ENCODE results near the gene FH.

The FH gene

DNA sequence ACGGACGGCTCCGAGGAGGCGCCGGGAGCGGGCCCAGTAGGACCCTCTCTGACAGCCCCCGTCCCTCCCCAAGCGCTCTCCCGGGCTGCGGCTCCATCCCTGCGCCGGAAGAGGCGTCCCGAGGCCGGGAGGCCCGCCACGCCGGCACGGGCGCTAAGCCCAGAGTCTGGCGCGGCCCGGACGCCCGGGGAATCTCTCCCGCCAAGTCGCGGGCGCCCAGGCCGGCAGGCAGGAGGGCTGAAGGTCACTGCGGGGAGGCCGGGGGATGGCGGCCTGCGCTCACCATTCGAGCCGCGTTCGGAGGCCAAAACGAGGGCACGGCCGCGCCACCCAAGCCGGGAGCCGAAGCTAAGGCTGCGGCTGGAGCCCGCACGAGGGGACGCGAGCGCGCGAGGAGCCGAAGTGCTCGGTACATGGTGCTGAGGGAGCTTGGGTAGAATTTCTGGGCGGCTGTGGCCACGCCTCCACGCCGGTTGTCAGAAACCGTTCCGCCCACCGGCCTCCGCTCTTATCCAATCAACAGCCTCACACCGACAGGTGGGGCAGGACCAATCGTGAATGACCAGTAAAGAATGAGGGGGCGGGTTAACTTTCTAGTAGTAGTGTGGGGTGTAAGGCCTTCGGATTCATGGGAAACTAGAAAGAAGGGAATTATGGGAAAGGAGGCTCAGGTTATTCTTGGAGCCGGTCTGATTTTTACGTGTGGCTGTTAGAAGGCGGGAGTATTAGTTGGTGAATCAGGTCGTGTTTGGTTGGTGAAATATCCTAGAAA is at the start of gene FH:
Gene FH, minus strand, starts transcription at position 448 of the 772 bp plus-strand sequence. Its CDS starts 33 bp downstream, at position 415.
- DNase-seq (ENCODE audit: low spot score), result peak; percentile 97

DNA sequence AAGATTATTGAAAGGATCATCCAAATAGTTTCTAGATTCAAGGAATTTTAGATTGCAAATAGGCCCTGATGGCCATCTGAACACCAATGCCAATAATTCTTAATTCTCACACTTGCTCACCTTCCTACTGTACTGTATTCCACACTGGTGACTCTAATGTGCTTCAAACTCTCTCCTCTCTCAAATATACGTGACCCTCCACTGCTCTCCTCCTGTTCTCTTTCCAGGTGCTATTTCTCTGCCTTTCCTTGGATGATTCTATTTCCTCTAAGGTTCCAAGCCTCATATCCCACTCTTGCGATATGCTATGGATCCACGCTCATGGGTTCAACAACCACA is 41.3 kb upstream of the FH start:
- DNase-seq (ENCODE audit: low spot score), result no peak

DNA sequence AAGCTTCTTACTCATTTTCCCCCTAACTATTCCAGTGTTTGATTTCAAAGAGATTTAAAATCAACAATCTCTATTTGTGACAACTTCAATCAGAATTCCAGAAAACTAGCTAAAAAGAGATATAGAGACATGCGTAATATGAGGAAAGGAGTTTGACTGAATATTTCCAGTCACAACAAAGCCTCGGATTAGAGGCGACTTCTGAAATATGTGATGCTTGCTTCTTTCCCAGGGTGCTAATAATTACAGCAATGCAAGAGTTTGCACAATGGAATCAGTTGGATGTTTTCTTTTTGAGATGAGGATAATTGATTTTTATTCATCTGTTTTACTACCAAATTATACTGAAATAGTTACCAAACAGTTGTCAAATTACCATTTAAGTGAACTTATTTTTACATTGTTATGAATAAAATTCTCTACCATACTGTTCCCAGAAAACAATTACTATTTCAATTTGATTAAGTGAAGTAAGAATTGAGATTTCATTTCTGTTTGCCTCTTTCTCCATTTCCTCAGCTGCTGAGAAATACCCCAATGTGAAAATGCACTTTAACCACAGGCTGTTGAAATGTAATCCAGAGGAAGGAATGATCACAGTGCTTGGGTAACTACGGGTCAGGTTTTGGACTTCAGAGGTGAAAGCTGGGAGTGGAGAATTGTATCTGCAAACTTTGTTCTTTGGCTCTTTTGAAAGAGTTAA is 40.7 kb upstream of the FH start:
- DNase-seq (ENCODE audit: low spot score), result no peak

DNA sequence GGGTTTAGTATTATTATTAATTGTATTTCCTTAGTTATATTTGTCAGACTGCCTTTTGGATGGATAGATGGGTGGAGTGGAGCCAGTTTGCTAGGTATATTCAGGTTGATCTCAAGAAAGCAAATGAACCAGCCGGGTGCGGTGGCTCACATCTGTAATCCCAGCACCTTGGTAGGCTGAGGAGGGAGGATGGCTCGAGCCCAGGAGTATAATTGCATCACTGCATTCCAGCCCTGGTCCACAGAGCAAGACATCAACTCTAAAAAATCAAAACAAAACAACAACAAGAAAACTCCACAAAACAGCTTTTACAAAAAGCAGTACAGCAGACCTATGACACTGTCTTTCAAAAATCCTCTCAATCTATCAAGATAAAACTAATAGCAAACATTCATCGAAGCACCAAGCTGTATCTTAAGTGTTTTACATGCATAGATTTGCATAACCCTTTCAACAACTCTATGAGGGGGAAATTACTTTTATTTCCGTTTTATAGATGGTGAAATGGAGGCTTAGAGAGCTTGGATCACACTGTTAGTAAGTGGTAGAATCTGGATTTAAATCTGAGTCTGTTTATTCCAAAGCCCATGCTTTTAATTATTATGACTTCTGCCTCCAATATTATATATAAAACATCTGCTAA is 38.1 kb upstream of the FH start:
- DNase-seq (ENCODE audit: low spot score), result no peak

DNA sequence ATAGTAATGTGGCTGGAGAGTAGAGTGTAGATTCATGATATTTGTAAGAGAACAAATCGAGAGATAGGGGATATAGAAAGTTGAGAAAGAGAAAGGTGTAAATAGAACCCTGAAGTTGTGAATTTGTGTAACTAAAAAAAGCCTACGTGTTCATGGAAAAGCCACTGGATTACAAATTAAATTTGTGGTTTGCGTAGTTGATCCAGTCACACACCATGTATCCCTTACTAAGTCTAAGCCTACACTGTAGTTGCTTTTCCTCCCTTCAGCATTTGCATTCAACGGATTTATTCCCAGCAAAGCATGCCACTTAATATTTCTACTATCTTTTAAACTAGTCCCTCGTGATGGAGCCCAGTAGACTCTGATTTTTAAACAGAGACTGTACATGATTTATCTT is 37.5 kb upstream of the FH start:
- DNase-seq (ENCODE audit: low spot score), result no peak

DNA sequence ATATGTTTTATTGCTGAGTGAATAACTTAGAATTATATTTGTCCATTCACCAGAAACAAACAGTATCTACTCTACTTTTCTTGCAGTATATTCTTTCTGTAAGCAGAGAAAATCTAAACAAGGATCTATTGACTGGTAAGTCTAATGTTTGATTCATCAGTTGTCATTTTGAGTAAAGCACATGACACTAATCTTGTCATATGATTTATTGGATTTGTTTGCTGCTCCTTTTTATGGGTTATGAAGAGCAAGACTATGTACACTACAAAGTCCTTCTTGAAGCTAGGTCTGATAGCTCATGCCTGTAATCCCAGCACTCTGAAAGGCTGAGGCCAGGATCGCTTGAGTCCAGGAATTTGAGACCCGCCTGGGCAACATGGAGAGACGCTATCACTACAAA is 36.0 kb upstream of the FH start:
- DNase-seq (ENCODE audit: low spot score), result no peak

DNA sequence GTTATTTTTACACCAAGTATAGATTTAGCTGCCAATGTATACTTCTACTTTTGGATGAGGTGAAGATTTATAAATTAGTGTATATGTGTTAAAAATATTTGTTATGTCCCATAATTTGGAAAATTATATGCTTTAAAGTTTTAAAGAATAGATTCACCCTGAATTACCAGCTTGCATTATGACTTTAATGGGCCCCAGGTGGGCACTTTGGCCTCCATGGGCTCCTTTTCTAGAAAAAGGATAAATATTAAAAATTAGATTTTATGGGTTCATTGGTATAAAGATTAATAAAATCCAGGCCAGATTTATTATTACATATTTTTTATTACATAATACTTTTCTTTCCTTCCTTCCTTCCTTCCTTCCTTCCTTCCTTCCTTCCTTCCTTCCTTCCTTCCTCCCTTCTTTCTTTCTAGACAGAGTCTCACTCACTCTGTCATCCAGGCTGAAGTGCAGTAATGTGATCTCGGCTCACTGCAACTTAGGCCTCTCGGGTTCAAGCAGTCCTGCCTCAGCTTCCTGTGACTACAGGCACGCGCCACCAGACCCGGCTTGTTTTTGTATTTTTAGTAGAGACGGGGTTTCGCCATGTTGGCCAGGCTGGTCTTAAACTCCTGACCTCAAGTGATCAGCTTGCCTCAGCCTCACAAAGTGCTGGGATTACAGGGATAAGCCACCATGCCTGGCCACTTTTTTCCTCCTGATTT is 34.5 kb upstream of the FH start:
- DNase-seq (ENCODE audit: low spot score), result no peak

DNA sequence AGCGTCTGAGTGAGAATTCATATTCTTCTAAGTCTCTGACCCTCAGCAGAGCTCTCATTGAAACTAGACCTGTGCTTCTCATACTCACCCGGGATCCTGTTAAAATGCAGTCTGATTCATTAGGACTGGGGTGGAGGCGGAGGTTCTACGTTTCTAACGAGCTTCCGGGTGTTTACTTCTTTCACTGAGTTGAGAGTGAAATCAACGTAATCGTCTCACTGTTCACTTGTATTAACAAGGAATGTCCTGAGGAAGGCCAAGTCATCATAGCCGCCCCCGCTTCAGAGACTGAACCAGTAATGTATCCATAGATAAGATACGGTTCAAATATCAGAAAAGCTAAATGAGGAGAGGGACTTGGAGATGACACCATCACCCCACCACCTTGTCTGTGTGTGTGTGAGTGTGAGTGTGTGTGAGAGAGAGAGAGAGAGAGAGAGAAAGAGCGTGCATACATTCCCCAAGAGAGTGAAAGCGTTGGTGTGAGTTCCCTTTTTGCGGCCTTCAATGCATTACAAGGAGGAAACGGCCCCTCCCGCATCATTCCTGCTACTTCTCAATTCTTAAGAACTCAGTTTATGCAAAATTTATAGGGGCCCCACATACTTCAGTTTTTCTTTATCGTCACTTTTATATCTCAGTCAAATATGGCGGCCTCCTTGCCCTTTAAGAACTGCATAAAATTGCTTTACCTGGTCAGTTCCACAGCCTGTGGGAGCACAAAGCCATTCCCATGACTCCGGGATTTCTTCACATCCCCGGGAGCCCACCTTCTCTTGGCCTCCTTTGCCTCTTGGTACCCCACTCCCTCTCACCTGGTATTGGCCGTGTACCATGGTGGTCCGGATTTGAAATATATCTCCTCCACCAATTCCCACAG is 32.4 kb upstream of the FH start:
- peak; percentile 52 for DNase-seq (ENCODE audit: low spot score)

DNA sequence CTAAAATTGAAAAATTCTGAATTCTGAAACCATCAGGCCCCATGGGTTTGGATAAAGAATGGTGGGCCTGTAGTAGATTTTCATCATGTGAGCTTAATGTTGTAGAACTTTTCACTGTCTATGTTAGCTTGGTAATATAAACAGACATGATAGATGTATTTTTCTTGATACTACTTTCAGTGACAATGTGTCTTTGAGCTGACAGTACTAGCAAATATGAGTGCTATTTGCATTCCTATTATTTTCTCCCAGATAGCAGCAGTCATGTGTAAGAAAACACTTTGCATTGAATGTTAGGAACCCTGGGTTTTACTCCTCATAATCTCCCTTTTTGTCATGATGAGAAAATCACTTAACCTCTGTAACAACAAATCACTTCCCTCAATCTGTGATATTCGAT is 30.8 kb upstream of the FH start:
- no peak for DNase-seq (ENCODE audit: low spot score)

DNA sequence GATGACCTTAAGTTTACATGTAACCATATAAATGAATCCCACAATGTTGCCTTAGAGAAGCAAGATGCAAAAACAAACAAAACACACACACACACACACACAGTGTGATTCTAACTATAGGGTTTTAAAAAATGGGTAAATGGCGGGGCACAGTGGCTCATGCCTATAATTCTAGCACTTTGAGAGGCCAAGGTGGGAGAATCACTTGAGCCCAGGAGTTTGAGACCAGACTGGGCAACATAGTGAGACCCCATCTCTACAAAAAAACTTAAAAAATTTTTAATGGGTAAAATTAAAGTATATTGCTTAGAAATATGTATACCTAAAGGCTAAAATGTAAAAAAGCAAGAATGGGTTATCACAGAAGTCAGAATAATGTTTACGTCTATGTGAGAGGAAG is 28.5 kb upstream of the FH start:
- no peak for DNase-seq (ENCODE audit: low spot score)

DNA sequence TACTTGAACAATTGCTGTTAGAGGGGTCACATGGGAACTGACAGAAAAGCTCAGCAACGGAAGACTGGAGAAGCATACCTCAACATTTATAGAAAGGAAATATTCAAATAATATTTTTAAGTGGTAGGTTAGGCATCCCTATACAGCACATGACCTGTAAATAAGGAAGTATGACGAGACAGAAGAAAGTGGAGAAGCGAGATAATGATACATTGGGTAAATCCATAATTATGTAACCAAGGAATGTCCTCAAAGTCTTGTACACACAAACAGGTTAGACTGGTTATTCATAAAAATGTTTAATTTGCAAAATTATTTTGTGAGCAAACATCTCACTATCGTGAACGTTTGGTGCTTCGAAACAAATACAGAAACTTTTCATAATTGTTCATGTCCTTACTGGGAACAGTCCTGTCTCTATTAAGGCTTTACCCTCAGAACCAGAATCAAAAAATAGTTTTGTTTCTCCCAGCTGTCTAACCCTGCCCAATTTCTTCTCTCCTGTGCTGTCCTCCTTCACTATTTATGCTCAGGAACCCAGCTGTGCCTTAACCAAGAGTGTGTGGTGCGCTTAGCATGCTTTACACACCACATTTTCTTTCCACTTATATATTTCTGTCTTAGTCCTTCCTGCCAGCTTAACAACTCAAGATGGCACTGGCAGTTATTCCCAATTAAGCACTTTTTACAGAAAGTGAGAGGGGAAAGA is 22.8 kb upstream of the FH start:
- DNase-seq (ENCODE audit: low spot score), result no peak

DNA sequence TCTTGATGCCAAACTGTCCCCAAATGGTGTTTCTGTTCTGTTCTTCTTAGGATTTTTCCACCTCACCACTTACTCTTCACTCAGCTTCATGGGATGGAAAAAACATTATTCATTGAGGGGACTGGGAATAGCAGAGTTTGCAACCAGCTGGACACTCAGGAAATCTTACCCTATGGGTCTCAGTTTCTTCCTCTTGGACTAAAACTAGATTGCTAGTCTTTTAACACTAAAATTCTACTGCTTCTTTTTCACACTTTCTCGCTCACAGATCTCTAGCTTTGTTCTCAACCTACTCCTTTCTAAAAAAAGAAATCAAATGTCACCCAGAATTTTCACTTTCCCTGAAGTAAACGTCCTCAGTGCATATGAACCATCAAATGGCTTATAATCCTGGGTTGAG is 17.4 kb upstream of the FH start:
- no peak for DNase-seq (ENCODE audit: low spot score)

DNA sequence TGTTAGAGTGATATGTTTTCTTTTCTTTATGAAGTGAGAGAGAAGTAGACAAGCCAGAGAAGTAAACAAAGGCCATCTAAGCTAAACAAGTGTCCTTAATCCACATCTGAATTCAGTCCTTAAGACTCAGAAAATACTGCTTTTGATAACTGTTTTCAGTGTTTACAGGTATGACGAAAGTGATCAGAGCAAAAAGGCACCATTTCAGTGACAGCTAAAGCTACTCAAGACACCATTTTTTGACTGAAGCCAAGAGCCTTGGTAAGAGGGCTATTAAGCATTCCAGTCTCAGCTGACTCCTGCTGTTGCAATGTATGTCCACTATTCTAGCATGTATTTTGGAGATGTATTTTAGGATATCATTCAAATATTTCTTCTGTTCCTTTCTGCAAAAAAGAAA is 16.7 kb upstream of the FH start:
- DNase-seq (ENCODE audit: low spot score), result no peak

DNA sequence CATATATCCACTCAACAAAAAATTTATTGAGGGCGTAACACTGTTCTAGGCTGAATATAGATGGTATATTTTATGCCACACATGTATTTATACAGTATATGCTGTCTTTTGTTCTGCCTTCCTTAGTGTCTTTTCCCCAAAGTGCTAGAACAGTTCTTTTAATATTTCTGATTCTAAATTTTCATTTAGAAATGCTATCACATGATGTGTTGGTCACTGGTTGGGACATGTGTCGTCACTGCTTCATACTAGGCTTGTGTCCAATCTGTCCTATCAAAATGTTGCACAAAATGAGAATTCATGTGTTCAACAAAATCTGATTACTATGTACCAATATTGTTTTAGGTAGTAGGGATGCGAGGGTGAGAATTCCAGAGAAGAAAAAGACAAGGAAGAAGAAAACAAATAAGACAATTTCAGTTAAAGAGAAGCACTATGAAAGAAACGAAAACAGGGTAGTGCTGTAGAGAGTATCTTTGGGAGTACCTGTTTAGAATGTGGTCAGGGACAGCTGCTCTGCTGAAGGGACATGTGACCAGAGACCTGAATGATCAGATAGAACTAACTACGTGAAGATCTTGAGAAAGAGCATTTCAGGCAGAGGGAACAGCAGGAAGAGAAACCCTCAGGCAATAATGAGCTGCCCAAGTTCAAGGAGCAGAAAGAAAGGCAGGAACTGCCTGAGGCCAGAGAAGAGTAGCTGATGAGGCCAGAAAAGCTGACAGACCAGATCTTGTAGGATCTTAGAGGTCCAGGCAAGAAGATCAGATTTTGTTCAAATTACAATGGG is 14.0 kb upstream of the FH start:
- no peak for DNase-seq (ENCODE audit: low spot score)

DNA sequence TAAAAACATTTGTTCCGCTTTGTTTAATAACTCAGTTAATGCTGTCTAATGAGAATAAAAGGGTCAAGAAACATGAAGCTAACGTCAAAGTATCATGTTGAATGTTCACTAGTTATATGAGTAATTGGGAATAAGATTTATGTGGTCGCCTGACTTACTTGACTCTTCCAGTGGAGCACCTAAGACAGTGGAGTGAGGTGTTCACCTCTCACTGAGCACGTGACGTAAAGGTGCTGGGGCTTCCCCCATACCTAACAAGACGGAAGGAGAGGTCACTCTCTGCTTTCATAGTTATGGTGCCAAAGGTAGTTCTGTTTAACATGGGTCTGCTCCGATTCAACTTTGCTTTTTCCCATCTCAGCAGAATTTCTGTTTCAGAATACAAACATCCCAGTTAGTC is 13.3 kb upstream of the FH start:
- no peak for DNase-seq (ENCODE audit: low spot score)

DNA sequence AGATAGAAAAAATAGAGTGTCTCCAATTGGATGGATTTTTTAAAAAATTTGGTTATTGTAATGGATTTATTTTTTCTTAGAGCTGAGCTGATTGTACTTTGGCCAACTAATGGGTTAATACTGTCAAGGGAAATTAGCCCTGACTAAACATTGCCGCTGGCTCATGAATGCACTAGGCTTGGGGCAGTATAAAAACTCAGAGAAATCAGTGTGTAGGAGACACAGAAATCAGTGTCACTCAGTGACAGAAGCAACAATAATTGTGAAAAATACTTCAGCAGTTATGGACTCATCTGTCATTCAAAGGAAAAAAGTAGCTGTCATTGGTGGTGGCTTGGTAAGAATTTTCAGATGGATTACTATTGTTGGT is 12.6 kb upstream of the FH start, which contains the start of gene KMO:
Gene KMO, plus strand, starts transcription at position 217 of the 370 bp plus-strand sequence. Its CDS starts 67 bp downstream, at position 284.
- no peak for DNase-seq (ENCODE audit: low spot score)

DNA sequence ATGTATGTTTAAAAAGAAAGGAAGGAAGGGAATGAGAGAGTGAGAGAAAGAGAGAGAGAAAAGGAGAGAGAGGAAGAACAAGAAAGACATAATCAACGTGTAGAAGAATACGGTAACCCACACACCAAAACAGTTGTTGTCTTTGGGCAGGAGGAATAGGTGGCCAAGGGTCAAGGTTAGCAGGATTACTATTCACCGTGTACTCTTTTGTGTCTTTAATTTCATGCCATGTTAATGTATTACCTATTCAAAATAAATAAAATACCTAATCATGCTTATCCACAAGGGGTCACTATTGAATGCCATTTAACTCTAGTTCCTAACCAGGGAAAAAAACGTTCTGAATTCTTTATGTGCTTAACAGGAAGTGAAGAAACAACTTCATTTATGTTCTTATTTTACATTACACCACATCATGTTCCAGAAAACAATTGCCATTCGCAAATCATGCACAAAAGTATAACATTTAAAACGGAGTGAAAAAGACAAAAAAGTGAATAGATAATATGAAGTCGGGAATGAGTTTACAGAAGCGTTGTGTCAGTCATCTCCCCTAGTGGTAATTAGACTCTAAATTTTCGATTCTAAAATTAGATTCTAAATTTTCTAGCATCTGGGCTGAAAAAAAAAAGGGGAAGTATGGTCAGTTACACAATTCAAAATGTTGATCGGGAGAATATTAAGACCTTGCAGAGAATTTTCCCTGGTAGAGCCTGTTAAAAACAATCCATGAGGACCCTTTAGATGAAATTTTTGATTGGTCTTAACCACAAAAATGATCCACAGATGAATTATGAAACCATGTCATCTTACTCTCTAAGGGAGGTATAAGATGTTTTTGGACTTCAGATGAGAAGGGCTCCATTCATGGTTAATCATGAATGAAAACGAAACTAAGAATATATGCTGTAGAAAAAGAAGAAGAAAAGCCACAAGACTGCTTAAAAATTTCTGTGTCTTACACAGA is 11.9 kb upstream of the FH start:
- peak; percentile 72 for DNase-seq (ENCODE audit: low spot score)

DNA sequence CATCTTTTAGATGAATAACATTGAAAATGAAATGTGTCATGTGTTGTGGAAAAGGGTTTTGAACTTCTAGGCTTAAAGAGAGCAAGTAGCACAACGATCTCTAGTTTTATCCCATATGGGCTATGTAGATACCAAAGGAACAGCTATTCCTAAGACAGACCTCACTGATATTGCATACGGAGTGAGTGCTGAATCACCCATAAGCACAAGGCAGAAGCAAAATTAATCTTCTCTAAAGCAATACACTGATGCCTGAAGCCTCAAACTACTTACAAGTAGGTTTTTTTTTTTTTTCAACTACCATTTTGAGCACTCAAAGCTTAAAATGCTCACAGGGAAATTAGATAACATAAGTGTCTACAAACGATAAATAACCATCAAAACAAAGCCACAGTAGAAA is 7.6 kb upstream of the FH start:
- DNase-seq (ENCODE audit: low spot score), result no peak

DNA sequence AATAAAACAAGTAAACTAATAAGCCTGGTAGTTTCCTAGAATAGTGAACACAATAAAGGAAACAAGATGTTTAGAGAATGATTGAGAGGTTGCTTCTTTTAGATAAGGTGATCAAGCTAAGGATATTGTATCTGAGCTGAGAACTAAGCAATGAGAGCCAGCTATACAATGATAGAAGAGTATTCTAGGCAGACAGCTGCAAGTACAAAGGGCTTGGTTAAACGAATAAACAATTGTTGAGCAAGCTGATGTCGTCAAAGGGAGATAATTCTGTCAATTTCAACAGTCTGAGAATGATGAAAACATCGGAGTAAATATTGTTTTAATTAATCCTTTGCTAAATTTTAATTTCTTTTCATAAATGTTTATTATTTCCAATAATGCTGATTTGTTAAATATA is 5.5 kb upstream of the FH start:
- no peak for DNase-seq (ENCODE audit: low spot score)

All from CD4-positive, alpha-beta T cell treated with Interleukin-2 at 100 ng/mL for 4 hours (primary cell).